Left colon (tissue), 2 donors: ENCODE data around the gene PSTK. TPM values are rescaled to one million over a fixed set of nuclear protein-coding genes. Genes with fewer than 3 reads are reported as not detected.

Source experiments
- ATAC-seq: fragments of 200-7000 bp; cut with Tn5 transposase; one replicate; pipeline ENCODE4 v1.9.1; 2020; ENCODE audit warnings: mild to moderate bottlenecking, moderate library complexity
- DNase-seq, 2 donors: peaks; one replicate each; pipeline ENCODE4 v3.0.0-alpha.2; 2020
- intact Hi-C, 2 donors: fragments of 100-400 bp; cut with DNase I in 1 of 2; cut with micrococcal nuclease in 1 of 2; formaldehyde crosslinking; loops; one replicate each; pipeline versions ENCODE4 v1.11.2 to v1.14.0; 2022; cut with DNase I, micrococcal nuclease
- total RNA-seq, 2 donors: library from RNA; stranded (reverse); fragmentation: NEBNext Ultra II Directional; extraction: Animal tissue kit (Norgen Biotek cat#: 25700); gene quantifications; one replicate each; pipeline ENCODE4 v1.2.1, GENCODE V29; 2021
- donor health status: DM: no; HTN: no; CAD: no.
- donor health status: DM: yes; HTN: yes; CAD: no.

PSTK gene
- total RNA-seq, 2 donors from 2014 or later: 2.0 to 3.2 TPM

- ATAC-seq (no peak), DNase-seq (no peak)
- intact Hi-C loops: no loop called here
These were observed 34.6 kb downstream of the PSTK start for GRCh38 chr10:123014772-123015171.

GRCh38 chr10:123016228-123016627, 36.0 kb downstream of the PSTK start:
- intact Hi-C loops: no loop called here
- ATAC-seq (no peak), DNase-seq (no peak)

GRCh38 chr10:123017421-123018165, 37.4 kb downstream of the PSTK start:
- intact Hi-C loops: no loop called here
- no peak for ATAC-seq
- DNase-seq: no peak

- intact Hi-C loops: no loop called here
- DNase-seq (no peak), ATAC-seq (no peak)
These were observed 38.3 kb downstream of the PSTK start for GRCh38 chr10:123018531-123018930.

- intact Hi-C loops: no loop called here
These were observed 39.1 kb downstream of the PSTK start for GRCh38 chr10:123019264-123019663.

GRCh38 chr10:123019941-123020703, 39.9 kb downstream of the PSTK start:
- ATAC-seq (peak; percentile 65), DNase-seq (no peak)
- intact Hi-C loops: loop anchor here in 1 of 2 donors (5.0 kb wide), 1 partner anchor 77 kb away; no protein-coding TSS in a partner anchor

More at GRCh38 chr10:123019264-123019663, 39.1 kb downstream of the PSTK start:
- no peak for ATAC-seq
- no peak for DNase-seq

- ATAC-seq: peak; percentile 63
- intact Hi-C loops: loop anchor here in 1 of 2 donors (5.0 kb wide), 1 partner anchor 76 kb away; no protein-coding TSS in a partner anchor
- DNase-seq: no peak
These were observed 41.3 kb downstream of the PSTK start for GRCh38 chr10:123021517-123021916.

GRCh38 chr10:123024540-123024939, 44.3 kb downstream of the PSTK start:
- intact Hi-C loops: loop anchor here in 1 of 2 donors (5.0 kb wide), 1 partner anchor 73 kb away; no protein-coding TSS in a partner anchor
- DNase-seq (no peak), ATAC-seq (peak; percentile 29)

- ATAC-seq (no peak), DNase-seq (no peak)
- intact Hi-C loops: no loop called here
These were observed 46.1 kb downstream of the PSTK start for GRCh38 chr10:123026302-123026701.

GRCh38 chr10:123027861-123028260, 47.7 kb downstream of the PSTK start:
- ATAC-seq (no peak), DNase-seq (no peak)
- intact Hi-C loops: no loop called here

GRCh38 chr10:123031124-123031523, 50.9 kb downstream of the PSTK start:
- ATAC-seq: no peak
- DNase-seq: no peak
- intact Hi-C loops: no loop called here

- intact Hi-C loops: no loop called here
- no peak for DNase-seq
- ATAC-seq: no peak
These were observed 54.1 kb downstream of the PSTK start for GRCh38 chr10:123034332-123034731.

- ATAC-seq (no peak), DNase-seq (no peak)
- intact Hi-C loops: no loop called here
These were observed 55.4 kb downstream of the PSTK start for GRCh38 chr10:123035467-123036086.

- DNase-seq (peak in 1 of 2 donors; percentile 6), ATAC-seq (no peak)
- intact Hi-C loops: no loop called here
These were observed 58.8 kb downstream of the PSTK start for GRCh38 chr10:123038782-123039631.

- intact Hi-C loops: no loop called here
- DNase-seq (no peak), ATAC-seq (peak; percentile 81)
These were observed 59.4 kb downstream of the PSTK start for GRCh38 chr10:123039632-123039930.
